ENCODE data around the gene ZNF138.
"Not testable (repeated sequence)": the region's sequence is repeated elsewhere in the genome, so short reads cannot be mapped to it uniquely, and the experiment has no call there.

Gene ZNF138

GRCh38 chr7:64839910-64840309 is 45.7 kb downstream of the ZNF138 start:
- DNase-seq: no peak

DNA sequence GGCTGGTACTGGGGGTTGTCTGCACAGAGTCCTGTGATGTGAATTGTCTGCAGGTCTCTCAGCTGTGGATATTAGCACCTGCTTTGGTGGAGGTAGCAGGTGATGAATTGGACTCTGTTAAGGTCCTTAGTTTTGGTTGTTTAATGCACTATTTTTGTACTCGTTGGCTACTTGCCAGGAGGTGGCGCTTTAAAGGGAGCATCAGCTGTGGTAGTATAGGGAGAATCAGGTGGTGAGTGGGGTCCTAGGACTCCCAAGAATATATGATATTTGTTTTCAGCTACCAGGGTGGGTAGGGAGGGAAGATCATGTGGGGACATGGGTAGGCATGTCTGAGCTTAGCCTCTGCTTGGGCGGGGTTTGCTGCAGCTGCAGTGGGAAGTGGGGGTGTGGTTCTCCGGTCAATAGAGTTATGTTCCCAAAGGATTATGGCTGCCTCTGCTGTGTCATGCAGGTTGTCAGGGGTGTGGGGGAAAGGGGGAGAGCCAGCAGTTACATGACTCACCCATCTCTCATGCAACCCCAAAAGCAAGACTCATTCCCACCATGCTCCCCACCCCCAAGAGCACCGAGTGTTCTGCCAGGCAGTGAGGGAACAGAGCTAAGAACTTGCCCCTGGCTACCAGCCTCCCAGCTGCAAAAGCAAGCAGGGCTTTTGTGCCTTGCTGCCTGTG is 55.2 kb downstream of the ZNF138 start:
- DNase-seq: peak; percentile 11

GRCh38 chr7:64849924-64850499 is 55.8 kb downstream of the ZNF138 start:
- DNase-seq: no peak

DNA sequence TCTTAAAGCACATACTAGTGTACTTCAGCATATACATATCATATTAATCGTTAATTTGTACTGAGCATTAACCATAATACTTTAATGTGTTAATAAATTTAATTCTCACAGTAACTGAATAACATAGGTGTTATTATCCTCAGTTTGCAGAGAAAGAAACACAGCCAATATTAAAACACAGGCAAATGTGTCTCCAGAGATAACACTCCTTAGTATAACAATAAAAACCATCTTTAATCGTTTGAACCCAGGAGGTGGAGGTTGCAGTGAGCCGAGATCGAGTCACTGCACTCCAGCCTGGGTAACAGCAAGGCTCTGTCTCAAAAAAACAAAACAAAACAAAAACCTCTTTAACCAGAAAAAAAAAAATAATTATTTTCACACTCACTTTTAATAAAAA is 59.5 kb downstream of the ZNF138 start:
- no peak for DNase-seq

DNA sequence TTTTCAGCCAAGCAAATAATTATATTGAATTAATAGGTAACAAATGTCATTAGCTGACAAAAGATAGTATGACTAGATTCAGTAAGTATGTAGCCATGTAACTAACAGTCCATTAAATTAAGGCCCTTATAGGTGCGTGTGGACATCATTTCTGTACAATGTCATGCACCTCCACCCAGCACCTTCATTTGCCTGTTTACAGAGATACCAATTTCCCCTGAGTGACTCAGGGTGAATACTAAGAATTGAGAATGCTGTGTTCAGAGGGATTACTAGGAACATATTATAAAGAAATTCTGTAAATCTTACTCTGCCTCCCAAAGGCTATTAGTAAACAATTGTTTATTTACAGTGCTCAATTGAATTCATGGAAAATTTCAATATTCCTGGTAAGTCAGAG is 60.7 kb downstream of the ZNF138 start:
- DNase-seq: no peak

- no peak for DNase-seq
Measured at GRCh38 chr7:64863021-64863420, 68.8 kb downstream of the ZNF138 start.

DNA sequence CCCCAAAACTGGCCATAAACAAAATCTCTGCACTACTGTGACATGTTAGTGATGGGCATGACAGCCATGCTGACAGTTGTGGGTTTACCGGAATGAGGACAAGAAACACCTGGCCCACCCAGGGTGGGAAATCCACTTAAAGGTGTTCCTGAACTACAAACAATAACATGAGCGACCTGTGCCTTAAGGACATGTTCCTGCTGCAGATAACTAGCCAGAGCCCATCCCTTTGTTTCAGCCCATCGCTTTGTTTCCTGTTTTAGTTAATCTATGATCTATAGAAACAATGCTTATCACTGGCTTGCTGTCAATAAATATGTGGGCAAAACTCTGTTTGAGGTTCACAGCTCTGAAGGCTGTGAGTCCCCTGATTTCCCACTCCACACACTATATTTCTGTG is 69.3 kb downstream of the ZNF138 start:
- DNase-seq: not testable (repeated sequence)

DNA sequence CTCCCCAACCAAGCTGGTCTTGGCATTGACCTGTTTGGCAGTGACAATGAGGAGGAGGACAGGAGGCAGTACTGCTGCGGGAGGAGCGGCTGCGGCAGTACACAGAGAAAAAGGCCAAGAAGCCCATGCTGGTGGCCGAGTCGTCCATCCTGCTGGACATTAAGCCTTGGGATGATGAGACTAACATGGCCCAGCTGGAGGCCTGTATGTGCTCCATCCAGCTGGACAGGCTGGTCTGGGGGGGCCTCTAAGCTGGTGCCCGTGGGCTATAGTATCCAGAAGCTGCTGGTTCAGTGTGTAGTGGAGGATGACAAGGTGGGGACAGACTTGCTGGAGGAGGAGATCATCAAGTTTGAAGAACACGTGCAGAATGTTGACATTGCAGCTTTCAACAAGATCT is 69.7 kb downstream of the ZNF138 start:
- no peak for DNase-seq

GRCh38 chr7:64867863-64868440 is 73.7 kb downstream of the ZNF138 start:
- no peak for DNase-seq

GRCh38 chr7:64868499-64868898 is 74.3 kb downstream of the ZNF138 start:
- DNase-seq: no peak

DNA sequence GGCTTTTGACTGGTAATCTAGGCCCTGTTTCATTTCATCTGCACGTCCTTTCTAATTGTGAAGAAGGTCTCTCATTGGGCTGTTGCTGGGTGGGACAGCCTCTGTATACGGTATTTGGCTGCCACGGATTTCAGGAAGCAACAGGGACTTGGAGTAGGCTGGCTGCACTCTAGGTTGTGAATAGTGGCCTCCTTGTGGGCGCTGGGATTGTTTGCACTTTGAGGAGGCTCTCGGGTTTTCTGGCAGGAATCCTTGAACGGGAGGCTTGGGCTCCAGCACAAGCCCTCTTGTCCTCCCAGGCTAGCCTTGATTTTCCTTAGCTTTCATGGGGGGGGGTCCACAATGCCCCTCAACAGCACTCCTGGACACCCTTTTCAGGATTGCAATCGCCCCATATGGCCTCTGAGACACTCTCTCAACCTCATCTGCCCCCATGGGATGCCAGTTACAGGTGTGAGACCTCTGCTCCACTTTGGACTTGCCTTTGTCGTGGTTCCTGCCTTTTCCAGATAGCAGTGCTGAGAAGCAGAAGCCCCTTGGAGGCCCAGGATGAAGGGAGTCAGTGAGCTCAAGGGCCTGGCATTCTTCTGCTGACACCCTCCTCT is 75.0 kb downstream of the ZNF138 start:
- no peak for DNase-seq

DNA sequence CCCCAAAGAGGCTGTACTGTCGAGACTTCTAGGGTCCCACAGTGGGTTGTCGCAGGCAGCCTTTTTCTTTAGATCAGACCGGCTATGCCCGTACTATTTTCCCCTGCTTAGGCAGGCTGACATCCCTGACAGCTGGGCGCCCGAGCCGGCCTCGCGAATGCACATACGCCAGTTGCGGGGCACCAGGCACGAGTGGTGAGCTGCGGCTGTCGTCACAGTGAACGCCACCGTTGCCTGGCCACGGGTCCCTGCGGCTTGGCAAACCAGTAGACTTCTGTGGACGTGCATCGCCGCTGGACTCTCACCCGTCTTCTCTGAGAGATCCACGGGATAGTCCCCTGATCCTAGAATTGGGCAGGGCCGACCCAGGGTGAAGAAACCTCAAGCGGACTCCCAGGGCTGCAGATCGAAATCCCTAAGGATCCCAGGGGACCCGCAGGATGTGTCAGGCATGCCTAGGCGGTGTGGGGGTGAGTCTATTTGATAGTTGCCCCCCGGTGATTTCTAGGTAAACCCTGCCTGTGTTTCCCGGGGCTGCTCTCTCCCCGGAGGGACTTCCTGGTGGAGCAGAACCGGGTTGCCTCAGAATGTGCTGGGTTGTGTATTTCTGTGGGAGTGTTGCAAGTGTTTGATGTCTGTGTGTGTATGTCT is 75.8 kb downstream of the ZNF138 start:
- no peak for DNase-seq

DNA sequence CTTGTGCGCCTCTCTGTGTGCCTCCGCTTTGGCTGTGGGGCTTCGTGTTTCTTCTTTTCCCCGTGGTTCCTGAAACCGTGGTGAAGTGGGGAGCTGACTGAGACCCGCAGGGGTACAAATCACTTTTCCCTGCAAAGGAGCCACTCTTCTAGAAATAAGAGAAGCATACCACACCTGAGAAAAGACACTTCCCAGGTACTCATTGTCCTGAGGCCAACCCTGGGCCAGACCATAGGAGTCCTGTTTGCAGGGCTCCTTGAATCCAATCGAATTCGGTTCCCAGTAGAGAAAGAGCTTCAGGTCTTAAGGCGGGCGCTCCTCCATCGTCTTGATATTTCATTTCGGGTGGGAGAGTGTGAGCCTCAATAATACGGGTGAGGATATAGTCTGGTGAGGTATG is 76.4 kb downstream of the ZNF138 start:
- DNase-seq: no peak

- DNase-seq: no peak
Measured at GRCh38 chr7:64871761-64872160, 77.5 kb downstream of the ZNF138 start.

DNA sequence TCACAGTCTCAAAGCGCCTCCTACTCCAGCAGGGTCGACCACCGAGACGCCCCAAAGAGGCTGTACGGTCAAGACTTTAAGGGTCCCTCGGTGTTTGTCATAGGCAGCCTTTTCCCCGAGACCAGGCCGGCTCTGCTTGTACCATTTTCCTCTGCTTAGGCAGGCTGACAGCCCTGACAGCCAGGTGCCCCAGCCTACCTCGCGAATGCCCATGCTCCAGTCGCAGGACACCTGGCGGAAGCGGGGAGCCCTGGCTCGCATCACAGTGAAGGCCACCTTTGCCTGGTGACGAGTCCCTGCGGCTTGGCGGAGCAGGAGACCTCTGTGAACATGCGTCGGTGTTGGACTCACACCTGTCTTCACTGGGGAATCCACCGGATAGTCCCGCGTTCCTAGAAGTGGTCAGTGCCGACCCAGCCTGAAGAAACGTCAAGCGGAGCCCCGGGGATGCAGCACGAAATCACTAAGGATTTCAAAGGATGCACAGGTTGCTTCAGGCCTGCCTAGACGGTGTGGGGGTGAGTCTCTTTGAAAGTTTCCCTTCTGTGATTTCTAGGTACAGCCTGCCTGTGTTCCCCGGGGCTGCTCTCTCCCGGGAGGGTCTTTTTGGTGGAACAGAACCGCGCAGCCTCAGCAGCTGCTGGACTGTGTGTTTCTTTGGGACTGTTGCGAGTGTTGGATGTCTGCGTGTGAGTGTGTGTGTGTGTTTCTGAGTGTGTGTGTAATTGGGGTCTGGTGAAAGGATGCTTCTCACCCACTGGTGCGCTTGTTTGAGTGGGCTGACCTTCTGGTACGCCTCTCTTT is 78.3 kb downstream of the ZNF138 start:
- DNase-seq: no peak

- DNase-seq: no peak
Measured at GRCh38 chr7:64873155-64873500, 78.9 kb downstream of the ZNF138 start.

DNA sequence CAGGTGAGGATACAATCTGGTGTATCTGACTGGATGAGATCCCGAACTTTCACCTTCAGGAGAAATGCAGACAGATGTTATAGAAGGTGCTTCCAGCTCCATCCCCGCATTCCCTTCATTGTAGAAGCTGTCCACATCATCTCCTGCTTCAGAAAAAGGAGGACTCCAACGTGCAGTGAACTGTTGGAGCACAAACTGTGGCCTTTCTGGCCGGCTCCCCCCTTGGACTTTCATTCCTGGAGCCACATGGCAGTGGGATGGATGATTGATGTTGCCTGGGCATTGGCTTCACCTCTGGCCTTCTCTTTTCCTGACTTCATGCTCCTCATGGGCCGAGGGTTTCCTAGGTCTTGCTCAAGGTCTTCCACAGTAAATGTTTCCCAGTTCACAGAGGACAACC is 79.3 kb downstream of the ZNF138 start:
- no peak for DNase-seq

GRCh38 chr7:64874114-64874513 is 79.9 kb downstream of the ZNF138 start:
- no peak for DNase-seq

- DNase-seq: no peak
Measured at GRCh38 chr7:64874562-64875250, 80.5 kb downstream of the ZNF138 start.

- DNase-seq: no peak
Measured at GRCh38 chr7:64875258-64875657, 81.0 kb downstream of the ZNF138 start.

DNA sequence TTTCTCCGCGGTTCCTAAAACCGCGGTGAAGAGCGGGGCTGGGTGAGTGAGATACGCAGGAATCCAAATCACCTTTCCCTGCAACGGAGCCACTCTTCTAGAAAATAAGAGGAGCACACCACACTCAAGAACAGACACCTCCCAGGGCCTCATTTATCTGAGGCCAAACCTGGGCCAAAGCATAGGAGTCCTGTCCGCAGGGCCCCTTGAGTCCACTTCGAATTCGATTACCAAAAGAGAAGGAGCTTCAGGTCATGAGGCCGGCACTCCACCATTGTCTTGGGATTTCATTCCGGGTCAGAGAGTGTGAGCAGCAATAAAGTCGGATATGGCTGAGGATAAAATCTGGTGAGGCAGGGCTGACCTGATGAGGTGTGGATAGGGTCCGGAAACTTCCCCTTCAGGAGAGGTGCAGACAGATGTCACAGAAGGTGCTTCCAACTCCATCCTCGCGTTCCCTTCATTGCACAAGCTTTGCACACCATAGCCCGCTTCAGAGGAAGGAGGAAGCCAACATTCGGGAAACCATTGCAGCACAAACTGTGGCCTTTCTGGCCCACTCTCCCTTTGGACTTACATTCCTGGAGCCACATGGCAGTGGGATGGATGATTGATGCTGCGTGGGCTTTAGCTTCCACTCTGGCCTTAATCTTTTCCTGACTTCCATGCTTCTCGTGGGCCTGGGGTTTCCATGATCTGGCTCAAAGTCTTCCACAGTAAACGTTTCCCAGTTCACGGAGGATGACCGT is 81.6 kb downstream of the ZNF138 start:
- no peak for DNase-seq
